Measurements from ENCODE around the gene GABRB3.

The GABRB3 gene

GRCh38 chr15:26711445-26711844, 61.4 kb downstream of the GABRB3 start:
- no peak overlapping the region for H3K27ac ChIP-seq (ENCODE audit: low read depth, low read length)
- no peaks in the 10 kb centered on the region for H3K36me3 ChIP-seq (ENCODE audit: insufficient read depth, low read length)
- H3K27me3 ChIP-seq (ENCODE audit: insufficient read depth, low read length) = no peaks in the 10 kb centered on the region
- no peaks in the 10 kb centered on the region for H3K79me2 ChIP-seq (ENCODE audit: control insufficient read depth, insufficient read depth, low read length, unreplicated experiment)
- no peak overlapping the region for H2AFZ ChIP-seq (ENCODE audit: low read length, unreplicated experiment)
- H3K4me1 ChIP-seq (ENCODE audit: control insufficient read depth, insufficient read depth, low read length, unreplicated experiment) = no peaks in the 10 kb centered on the region
- H3K4me3 ChIP-seq (ENCODE audit: low read depth, low read length) = no peak overlapping the region

- Histone ChIP-seq H3K36me3 (ENCODE audit: insufficient read depth, low read length) (no peaks in the 10 kb centered on the region), H3K4me3 (ENCODE audit: low read depth, low read length) (no peak overlapping the region), H2AFZ (ENCODE audit: low read length, unreplicated experiment) (no peak overlapping the region), H3K27me3 (ENCODE audit: insufficient read depth, low read length) (no peaks in the 10 kb centered on the region), H3K4me1 (ENCODE audit: control insufficient read depth, insufficient read depth, low read length, unreplicated experiment) (no peaks in the 10 kb centered on the region), H3K79me2 (ENCODE audit: control insufficient read depth, insufficient read depth, low read length, unreplicated experiment) (no peaks in the 10 kb centered on the region), H3K27ac (ENCODE audit: low read depth, low read length) (no peak overlapping the region)
Measured at GRCh38 chr15:26702381-26702780, 70.5 kb downstream of the GABRB3 start.

GRCh38 chr15:26698555-26698954, 74.3 kb downstream of the GABRB3 start:
- Histone ChIP-seq H3K79me2 (ENCODE audit: control insufficient read depth, insufficient read depth, low read length, unreplicated experiment) (no peaks in the 10 kb centered on the region), H3K27ac (ENCODE audit: low read depth, low read length) (no peak overlapping the region), H3K36me3 (ENCODE audit: insufficient read depth, low read length) (no peaks in the 10 kb centered on the region), H3K4me1 (ENCODE audit: control insufficient read depth, insufficient read depth, low read length, unreplicated experiment) (no peaks in the 10 kb centered on the region), H3K27me3 (ENCODE audit: insufficient read depth, low read length) (no peaks in the 10 kb centered on the region), H2AFZ (ENCODE audit: low read length, unreplicated experiment) (no peak overlapping the region), H3K4me3 (ENCODE audit: low read depth, low read length) (no peak overlapping the region)

GRCh38 chr15:26697913-26698312, 75.0 kb downstream of the GABRB3 start:
- no peaks in the 10 kb centered on the region for H3K79me2 ChIP-seq (ENCODE audit: control insufficient read depth, insufficient read depth, low read length, unreplicated experiment)
- no peaks in the 10 kb centered on the region for H3K4me1 ChIP-seq (ENCODE audit: control insufficient read depth, insufficient read depth, low read length, unreplicated experiment)
- no peaks in the 10 kb centered on the region for H3K36me3 ChIP-seq (ENCODE audit: insufficient read depth, low read length)
- no peaks in the 10 kb centered on the region for H3K27me3 ChIP-seq (ENCODE audit: insufficient read depth, low read length)
- H3K4me3 ChIP-seq (ENCODE audit: low read depth, low read length) = no peak overlapping the region
- H2AFZ ChIP-seq (ENCODE audit: low read length, unreplicated experiment) = no peak overlapping the region
- no peak overlapping the region for H3K27ac ChIP-seq (ENCODE audit: low read depth, low read length)

- Histone ChIP-seq H3K79me2 (ENCODE audit: control insufficient read depth, insufficient read depth, low read length, unreplicated experiment) (no peaks in the 10 kb centered on the region), H3K27ac (ENCODE audit: low read depth, low read length) (no peak overlapping the region), H3K36me3 (ENCODE audit: insufficient read depth, low read length) (no peaks in the 10 kb centered on the region), H2AFZ (ENCODE audit: low read length, unreplicated experiment) (no peak overlapping the region), H3K27me3 (ENCODE audit: insufficient read depth, low read length) (no peaks in the 10 kb centered on the region), H3K4me1 (ENCODE audit: control insufficient read depth, insufficient read depth, low read length, unreplicated experiment) (no peaks in the 10 kb centered on the region), H3K4me3 (ENCODE audit: low read depth, low read length) (no peak overlapping the region)
Measured at GRCh38 chr15:26691249-26691648, 81.6 kb downstream of the GABRB3 start.

- no peaks in the 10 kb centered on the region for H3K4me1 ChIP-seq (ENCODE audit: control insufficient read depth, insufficient read depth, low read length, unreplicated experiment)
- H3K4me3 ChIP-seq (ENCODE audit: low read depth, low read length) = no peak overlapping the region
- no peaks in the 10 kb centered on the region for H3K27me3 ChIP-seq (ENCODE audit: insufficient read depth, low read length)
- no peak overlapping the region for H3K27ac ChIP-seq (ENCODE audit: low read depth, low read length)
- no peaks in the 10 kb centered on the region for H3K79me2 ChIP-seq (ENCODE audit: control insufficient read depth, insufficient read depth, low read length, unreplicated experiment)
- H2AFZ ChIP-seq (ENCODE audit: low read length, unreplicated experiment) = no peak overlapping the region
- H3K36me3 ChIP-seq (ENCODE audit: insufficient read depth, low read length) = no peaks in the 10 kb centered on the region
Measured at GRCh38 chr15:26690778-26691177, 82.1 kb downstream of the GABRB3 start.

GRCh38 chr15:26689462-26689861, 83.4 kb downstream of the GABRB3 start:
- H3K27ac ChIP-seq (ENCODE audit: low read depth, low read length) = no peak overlapping the region
- no peak overlapping the region for H2AFZ ChIP-seq (ENCODE audit: low read length, unreplicated experiment)
- H3K79me2 ChIP-seq (ENCODE audit: control insufficient read depth, insufficient read depth, low read length, unreplicated experiment) = no peaks in the 10 kb centered on the region
- no peak overlapping the region for H3K4me3 ChIP-seq (ENCODE audit: low read depth, low read length)
- H3K27me3 ChIP-seq (ENCODE audit: insufficient read depth, low read length) = no peaks in the 10 kb centered on the region
- H3K36me3 ChIP-seq (ENCODE audit: insufficient read depth, low read length) = no peaks in the 10 kb centered on the region
- no peaks in the 10 kb centered on the region for H3K4me1 ChIP-seq (ENCODE audit: control insufficient read depth, insufficient read depth, low read length, unreplicated experiment)

- Histone ChIP-seq H3K4me1 (ENCODE audit: control insufficient read depth, insufficient read depth, low read length, unreplicated experiment) (no peaks in the 10 kb centered on the region), H3K27me3 (ENCODE audit: insufficient read depth, low read length) (no peaks in the 10 kb centered on the region), H3K36me3 (ENCODE audit: insufficient read depth, low read length) (no peaks in the 10 kb centered on the region), H2AFZ (ENCODE audit: low read length, unreplicated experiment) (no peak overlapping the region), H3K27ac (ENCODE audit: low read depth, low read length) (no peak overlapping the region), H3K79me2 (ENCODE audit: control insufficient read depth, insufficient read depth, low read length, unreplicated experiment) (no peaks in the 10 kb centered on the region), H3K4me3 (ENCODE audit: low read depth, low read length) (no peak overlapping the region)
Measured at GRCh38 chr15:26686547-26687187, 86.2 kb downstream of the GABRB3 start.

- Histone ChIP-seq H3K4me3 (ENCODE audit: low read depth, low read length) (no peak overlapping the region), H3K4me1 (ENCODE audit: control insufficient read depth, insufficient read depth, low read length, unreplicated experiment) (no peaks in the 10 kb centered on the region), H3K79me2 (ENCODE audit: control insufficient read depth, insufficient read depth, low read length, unreplicated experiment) (no peaks in the 10 kb centered on the region), H3K27me3 (ENCODE audit: insufficient read depth, low read length) (no peaks in the 10 kb centered on the region), H3K36me3 (ENCODE audit: insufficient read depth, low read length) (no peaks in the 10 kb centered on the region), H2AFZ (ENCODE audit: low read length, unreplicated experiment) (no peak overlapping the region), H3K27ac (ENCODE audit: low read depth, low read length) (no peak overlapping the region)
Measured at GRCh38 chr15:26682598-26683164, 90.2 kb downstream of the GABRB3 start.

- no peak overlapping the region for H2AFZ ChIP-seq (ENCODE audit: low read length, unreplicated experiment)
- H3K4me1 ChIP-seq (ENCODE audit: control insufficient read depth, insufficient read depth, low read length, unreplicated experiment) = no peaks in the 10 kb centered on the region
- no peaks in the 10 kb centered on the region for H3K27me3 ChIP-seq (ENCODE audit: insufficient read depth, low read length)
- H3K4me3 ChIP-seq (ENCODE audit: low read depth, low read length) = no peak overlapping the region
- no peaks in the 10 kb centered on the region for H3K36me3 ChIP-seq (ENCODE audit: insufficient read depth, low read length)
- no peaks in the 10 kb centered on the region for H3K79me2 ChIP-seq (ENCODE audit: control insufficient read depth, insufficient read depth, low read length, unreplicated experiment)
- no peak overlapping the region for H3K27ac ChIP-seq (ENCODE audit: low read depth, low read length)
Measured at GRCh38 chr15:26679927-26680326, 92.9 kb downstream of the GABRB3 start.

GRCh38 chr15:26676115-26676514, 96.8 kb downstream of the GABRB3 start:
- H2AFZ ChIP-seq (ENCODE audit: low read length, unreplicated experiment) = no peak overlapping the region
- H3K36me3 ChIP-seq (ENCODE audit: insufficient read depth, low read length) = no peaks in the 10 kb centered on the region
- no peak overlapping the region for H3K4me3 ChIP-seq (ENCODE audit: low read depth, low read length)
- no peaks in the 10 kb centered on the region for H3K4me1 ChIP-seq (ENCODE audit: control insufficient read depth, insufficient read depth, low read length, unreplicated experiment)
- H3K79me2 ChIP-seq (ENCODE audit: control insufficient read depth, insufficient read depth, low read length, unreplicated experiment) = no peaks in the 10 kb centered on the region
- no peak overlapping the region for H3K27ac ChIP-seq (ENCODE audit: low read depth, low read length)
- no peaks in the 10 kb centered on the region for H3K27me3 ChIP-seq (ENCODE audit: insufficient read depth, low read length)

Measured in ACC112 (cell line).